Measurements from ENCODE around the gene FAM161A.

DNA sequence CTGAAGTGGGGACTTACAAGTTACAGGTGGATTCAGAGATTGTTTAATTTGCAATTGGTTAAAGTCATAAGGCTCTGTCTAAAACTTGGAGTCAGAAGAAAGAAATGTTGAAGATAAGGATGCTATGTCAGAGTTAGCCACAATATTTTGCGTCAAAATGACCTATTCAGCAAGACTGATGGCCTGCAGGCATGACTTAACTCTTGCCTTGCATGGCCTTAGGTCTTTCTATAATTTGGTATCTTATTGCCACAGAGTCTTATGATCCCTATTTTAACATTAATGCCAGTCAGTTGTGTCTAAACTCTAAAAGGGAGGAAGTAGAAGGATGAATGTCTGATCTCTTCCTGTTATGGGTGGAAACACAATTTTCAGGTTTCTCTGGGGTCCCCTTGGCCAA is 46.4 kb upstream of the FAM161A start:
- TF ChIP-seq, protein P1, sequence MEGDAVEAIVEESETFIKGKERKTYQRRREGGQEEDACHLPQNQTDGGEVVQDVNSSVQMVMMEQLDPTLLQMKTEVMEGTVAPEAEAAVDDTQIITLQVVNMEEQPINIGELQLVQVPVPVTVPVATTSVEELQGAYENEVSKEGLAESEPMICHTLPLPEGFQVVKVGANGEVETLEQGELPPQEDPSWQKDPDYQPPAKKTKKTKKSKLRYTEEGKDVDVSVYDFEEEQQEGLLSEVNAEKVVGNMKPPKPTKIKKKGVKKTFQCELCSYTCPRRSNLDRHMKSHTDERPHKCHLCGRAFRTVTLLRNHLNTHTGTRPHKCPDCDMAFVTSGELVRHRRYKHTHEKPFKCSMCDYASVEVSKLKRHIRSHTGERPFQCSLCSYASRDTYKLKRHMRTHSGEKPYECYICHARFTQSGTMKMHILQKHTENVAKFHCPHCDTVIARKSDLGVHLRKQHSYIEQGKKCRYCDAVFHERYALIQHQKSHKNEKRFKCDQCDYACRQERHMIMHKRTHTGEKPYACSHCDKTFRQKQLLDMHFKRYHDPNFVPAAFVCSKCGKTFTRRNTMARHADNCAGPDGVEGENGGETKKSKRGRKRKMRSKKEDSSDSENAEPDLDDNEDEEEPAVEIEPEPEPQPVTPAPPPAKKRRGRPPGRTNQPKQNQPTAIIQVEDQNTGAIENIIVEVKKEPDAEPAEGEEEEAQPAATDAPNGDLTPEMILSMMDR (IDR thresholded peaks at IDR 0.05), result no peak
- TF ChIP-seq EZH2 (IDR thresholded peaks at IDR 0.05; ENCODE audit: borderline replicate concordance, insufficient read depth, low read depth, low read length, poor library complexity, severe bottlenecking), result no peak

All from B cell (primary cell).